ENCODE data around the gene CASP2.
"Not testable (repeated sequence)": the region's sequence is repeated elsewhere in the genome, so short reads cannot be mapped to it uniquely, and the experiment has no call there.

CASP2 gene

GRCh38 chr7:143264196-143264568, 24.0 kb upstream of the CASP2 start:
- not testable (repeated sequence) for DNase-seq (ENCODE audit: low read depth, low spot score)

DNA sequence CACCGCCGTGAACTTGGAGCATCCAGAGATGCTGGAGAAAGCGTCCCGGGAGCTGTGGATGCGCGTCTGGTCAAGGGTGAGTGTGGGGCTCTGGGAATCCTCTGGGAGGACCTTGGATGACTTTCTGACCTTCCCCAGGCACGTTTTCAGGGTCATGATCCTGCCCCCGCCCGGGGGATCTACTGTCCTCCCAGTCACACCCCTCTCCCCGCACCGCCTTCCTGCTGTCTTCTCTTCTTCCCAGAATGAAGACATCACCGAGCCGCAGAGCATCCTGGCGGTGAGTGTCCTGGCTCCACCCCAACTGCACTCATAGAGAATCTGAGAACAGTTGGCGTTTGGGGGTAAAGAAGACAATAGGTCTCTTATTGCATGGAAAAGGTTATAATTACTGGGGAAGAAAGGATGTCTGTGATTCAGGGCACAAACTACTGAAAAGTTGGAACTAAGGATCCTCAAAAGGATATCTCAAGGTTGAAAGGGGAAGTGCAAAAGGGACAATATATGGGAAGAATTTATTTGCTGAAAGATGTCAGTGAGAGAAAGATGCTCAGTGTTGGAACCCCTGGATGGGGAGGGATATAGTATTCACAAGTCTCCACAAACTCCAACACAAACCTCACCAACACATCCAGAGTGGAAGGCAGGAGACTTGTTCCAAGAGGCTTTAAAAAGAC, 23.0 kb upstream of the CASP2 start:
- no peak for DNase-seq (ENCODE audit: low read depth, low spot score)

- no peak for DNase-seq (ENCODE audit: low read depth, low spot score)
Measured at GRCh38 chr7:143269251-143269650, 18.9 kb upstream of the CASP2 start.

DNA sequence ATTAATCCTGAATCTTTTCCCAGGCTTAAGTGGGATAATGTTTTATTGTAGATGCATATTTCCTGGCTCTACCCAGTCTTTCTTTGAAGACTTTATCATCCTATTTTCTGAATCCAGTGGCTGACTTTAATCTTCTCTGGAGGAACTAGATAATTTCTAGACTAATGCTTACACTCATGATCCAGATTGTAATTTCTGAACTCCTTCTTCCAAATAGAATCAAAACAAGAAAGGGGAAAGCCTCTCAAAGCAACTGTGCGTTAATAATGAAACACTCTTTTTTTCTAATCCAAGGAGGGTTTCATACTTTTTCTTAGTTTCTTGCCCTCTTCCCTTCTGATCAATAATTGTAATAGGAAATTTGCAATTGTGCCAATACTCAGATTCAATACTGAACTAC, 16.9 kb upstream of the CASP2 start:
- no peak for DNase-seq (ENCODE audit: low read depth, low spot score)

- no peak for DNase-seq (ENCODE audit: low read depth, low spot score)
Measured at GRCh38 chr7:143272871-143273270, 15.3 kb upstream of the CASP2 start.

- no peak for DNase-seq (ENCODE audit: low read depth, low spot score)
Measured at GRCh38 chr7:143279186-143280098, 8.7 kb upstream of the CASP2 start.

DNA sequence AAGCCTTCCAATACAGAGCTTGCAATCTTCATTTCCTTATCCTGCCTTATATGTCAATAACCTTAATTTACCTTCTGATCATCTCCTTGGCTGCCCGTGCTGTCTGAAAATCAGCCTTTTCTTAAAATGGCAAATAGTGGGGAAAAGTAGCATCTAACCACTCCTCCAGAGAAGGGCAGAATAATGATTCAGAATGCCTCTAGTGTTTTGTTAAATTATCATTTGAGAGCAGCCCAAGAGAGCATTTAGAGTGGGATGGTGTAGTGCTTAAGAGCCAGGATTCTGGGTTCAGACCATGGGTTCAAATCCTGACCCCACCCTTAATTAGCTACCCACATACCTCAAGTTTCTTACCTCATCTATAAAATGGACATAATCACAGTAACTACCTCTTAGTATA, 8.0 kb upstream of the CASP2 start:
- no peak for DNase-seq (ENCODE audit: low read depth, low spot score)

DNA sequence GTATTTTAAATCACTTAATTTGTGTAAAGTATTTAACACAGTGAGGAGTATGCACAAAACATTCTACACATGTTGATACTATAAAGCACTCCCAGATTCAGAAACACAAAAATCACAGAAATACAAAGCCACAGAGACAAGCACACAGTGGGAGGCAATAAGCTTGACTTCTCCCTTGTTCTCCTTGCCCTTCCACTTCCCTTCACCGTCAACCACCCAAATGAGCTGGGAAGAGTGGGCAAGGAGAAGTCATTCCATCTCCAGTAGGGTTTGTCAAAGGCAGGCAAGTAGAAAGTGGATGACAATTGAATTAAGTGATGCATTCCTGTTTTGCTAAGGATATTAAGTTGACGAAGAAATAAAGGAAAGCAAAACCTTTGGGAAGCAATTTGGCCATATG, 7.6 kb upstream of the CASP2 start:
- DNase-seq (ENCODE audit: low read depth, low spot score), result no peak

- no peak for DNase-seq (ENCODE audit: low read depth, low spot score)
Measured at GRCh38 chr7:143281529-143281928, 6.6 kb upstream of the CASP2 start.

DNA sequence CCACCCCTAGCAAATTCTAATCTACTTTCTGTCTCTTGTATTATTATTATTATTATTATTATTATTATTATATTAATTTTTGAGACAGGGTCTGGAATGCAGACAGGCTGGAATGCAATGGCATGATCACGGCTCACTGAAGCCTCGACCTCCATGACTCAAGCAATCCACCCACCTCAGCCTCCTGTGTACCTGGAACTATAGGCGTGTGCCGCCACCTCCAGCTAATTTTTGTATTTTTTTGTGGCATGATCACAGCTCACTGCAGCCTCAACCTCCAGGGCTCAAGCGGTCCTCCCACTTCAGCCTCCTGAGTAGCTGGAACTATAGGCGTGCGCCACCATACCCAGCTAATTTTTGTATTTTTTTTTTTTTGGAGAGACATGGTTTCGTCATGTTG, 6.0 kb upstream of the CASP2 start:
- no peak for DNase-seq (ENCODE audit: low read depth, low spot score)

GRCh38 chr7:143283381-143283780, 4.8 kb upstream of the CASP2 start:
- peak; percentile 63 for DNase-seq (ENCODE audit: low read depth, low spot score)

- DNase-seq (ENCODE audit: low read depth, low spot score), result peak; percentile 85
Measured at GRCh38 chr7:143284591-143285469, 3.3 kb upstream of the CASP2 start, which contains the start of gene TMEM139. TSS of gene TMEM139 (plus strand) at chr7:143284958. CDS start at chr7:143285958, 1,000 bp downstream.

DNA sequence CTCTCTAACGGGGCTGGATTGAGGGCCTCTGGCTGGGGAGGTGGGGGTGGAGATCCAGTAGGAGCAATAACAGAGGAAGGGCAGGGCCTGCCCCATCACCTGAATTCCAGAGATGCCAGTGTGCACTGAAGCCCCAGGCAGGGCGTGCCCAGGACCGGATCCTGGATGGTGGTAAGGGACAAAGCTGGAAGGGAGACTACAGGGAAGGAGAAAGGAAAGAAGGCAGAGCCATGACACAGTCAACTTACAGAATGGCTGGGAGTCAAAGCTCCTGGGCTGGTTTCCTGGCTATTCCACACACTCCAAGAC, 2.7 kb upstream of the CASP2 start:
- peak; percentile 61 for DNase-seq (ENCODE audit: low read depth, low spot score)

GRCh38 chr7:143285806-143286521, 2.2 kb upstream of the CASP2 start:
- no peak for DNase-seq (ENCODE audit: low read depth, low spot score)

- no peak for DNase-seq (ENCODE audit: low read depth, low spot score)
Measured at GRCh38 chr7:143286522-143286890, 1.6 kb upstream of the CASP2 start.

- DNase-seq (ENCODE audit: low read depth, low spot score), result no peak
Measured at GRCh38 chr7:143287339-143287934, 714 bp upstream of the CASP2 start.

DNA sequence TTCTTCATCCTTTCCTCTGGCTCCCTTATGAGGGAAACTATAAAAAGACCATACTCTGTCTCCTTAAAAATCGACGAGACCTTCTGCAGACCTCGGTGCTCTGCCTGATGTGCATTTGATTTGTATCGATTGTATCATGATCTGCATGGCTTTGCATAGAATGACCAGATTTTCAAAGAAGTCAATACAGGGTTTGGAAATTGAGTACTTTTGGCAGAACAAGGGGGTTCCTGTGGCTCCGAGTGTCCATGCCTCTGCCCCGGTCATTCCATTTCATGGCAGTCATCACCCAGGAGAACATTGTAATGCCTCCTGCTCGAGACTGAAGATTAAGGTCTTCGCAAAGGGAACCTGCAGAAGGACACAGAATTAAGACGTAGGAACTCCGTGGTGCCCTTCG, 685 bp downstream of the CASP2 start:
- DNase-seq (ENCODE audit: low read depth, low spot score), result peak; percentile 20

- no peak for DNase-seq (ENCODE audit: low read depth, low spot score)
Measured at GRCh38 chr7:143289421-143289820, 1.3 kb downstream of the CASP2 start.

DNA sequence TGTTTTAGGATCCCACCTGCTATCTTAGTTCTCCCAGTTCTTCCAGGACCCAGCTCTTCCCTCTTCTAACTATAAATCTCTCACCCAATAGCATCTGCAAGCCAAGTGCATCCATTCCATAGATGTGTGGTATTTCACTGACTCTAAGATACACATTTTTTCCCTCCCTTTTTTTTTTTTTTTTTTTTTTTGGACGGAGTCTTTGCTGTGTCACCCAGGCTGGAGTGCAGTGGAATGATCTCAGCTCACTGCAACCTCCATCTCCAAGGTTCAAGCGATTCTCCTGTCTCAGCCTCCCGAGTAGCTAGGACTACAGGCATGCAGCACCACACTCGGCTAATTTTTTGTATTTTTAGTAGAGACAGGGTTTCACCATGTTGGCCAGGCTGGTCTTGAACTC, 1.7 kb downstream of the CASP2 start:
- not testable (repeated sequence) for DNase-seq (ENCODE audit: low read depth, low spot score)

- DNase-seq (ENCODE audit: low read depth, low spot score), result no peak
Measured at GRCh38 chr7:143290293-143290692, 2.1 kb downstream of the CASP2 start.

GRCh38 chr7:143292876-143293275, 4.7 kb downstream of the CASP2 start:
- DNase-seq (ENCODE audit: low read depth, low spot score), result no peak

Measured in ELF-1 (cell line).